22Rv1 (cell line): ENCODE measurements around the gene GTPBP8.

Source experiments
- CTCF ChIP-seq: fragments of 450-650 bp; IDR thresholded peaks from 2 replicates; pipeline ENCODE4 v1.5.1; 2017; ENCODE audit warnings: mild to moderate bottlenecking
- ZFX ChIP-seq: fragments of 450-650 bp; IDR thresholded peaks from 2 replicates; pipeline ENCODE4 v1.6.1; 2017; ENCODE audit warnings: antibody characterized with exemption, borderline replicate concordance

- peak; percentile 82 for TF ChIP-seq CTCF
- TF ChIP-seq ZFX: no peak
These were observed 11.4 kb upstream of the GTPBP8 start for GRCh38 chr3:112979244-112979832.
